GM18870 (cell line): ENCODE data around the gene ANKRD26.
A peak's percentile ranks its signal among the peaks of the same experiment; 100 is the strongest.
"Not testable (repeated sequence)": the region's sequence is repeated elsewhere in the genome, so short reads cannot be mapped to it uniquely, and the experiment has no call there.

Source experiments
- ATAC-seq: cut with Tn5 transposase; IDR thresholded peaks from one replicate; pipeline ENCODE4 v1.9.1; 2021; ENCODE audit warnings: moderate library complexity; ENCODE audit not compliant: unreplicated experiment

ANKRD26 gene

DNA sequence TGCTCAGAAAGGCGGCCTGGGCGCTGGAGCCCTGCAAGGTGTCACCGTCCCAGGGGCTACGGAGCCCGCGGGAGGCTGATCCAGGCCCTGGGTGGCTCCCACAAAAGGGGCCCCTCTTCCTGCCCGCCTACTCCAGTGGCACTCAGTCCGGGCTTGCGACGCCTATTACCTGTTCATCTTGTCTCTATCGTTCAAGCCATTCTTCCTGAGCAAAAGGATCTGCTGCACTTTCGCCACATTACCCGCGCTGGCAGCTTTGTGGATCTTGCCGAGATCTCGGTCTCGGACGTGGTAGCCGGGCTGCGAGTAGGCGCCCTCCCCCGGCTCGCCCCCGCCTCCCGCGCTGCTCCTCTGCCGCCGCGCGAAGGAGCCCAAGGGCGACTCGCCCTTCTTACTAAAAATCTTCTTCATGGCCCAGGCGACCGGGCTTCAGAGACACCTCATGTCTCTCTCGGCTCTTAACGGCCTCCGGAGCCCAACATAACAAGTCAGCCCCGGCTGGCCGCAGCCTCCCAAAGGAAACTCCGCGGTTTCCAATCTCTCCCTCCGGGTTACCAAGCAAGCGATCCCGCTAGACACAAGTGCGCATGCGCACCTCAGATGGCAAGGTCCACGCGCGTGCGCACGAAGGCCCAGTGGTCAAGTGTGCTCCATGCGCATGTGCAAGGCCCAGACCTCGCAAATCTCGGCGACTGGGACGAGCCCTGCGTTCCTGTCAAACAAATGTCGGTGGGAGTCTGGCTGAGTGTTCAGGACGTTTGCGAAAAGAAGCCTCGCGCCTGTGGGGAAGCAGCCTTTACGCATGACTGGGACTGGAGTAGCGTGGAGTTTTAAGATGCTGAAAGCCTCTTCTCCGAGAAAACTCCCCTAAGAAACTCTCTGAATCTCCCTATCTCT, at the start of gene ANKRD26:
ANKRD26 (minus strand) TSS at position 579 of the 897 bp plus-strand sequence; CDS start at position 411, 168 bp downstream.
- ATAC-seq = peak; percentile 73

GRCh38 chr10:27147701-27148100, 47.4 kb upstream of the ANKRD26 start:
- no peak for ATAC-seq

GRCh38 chr10:27145937-27146336, 45.6 kb upstream of the ANKRD26 start:
- ATAC-seq = no peak

DNA sequence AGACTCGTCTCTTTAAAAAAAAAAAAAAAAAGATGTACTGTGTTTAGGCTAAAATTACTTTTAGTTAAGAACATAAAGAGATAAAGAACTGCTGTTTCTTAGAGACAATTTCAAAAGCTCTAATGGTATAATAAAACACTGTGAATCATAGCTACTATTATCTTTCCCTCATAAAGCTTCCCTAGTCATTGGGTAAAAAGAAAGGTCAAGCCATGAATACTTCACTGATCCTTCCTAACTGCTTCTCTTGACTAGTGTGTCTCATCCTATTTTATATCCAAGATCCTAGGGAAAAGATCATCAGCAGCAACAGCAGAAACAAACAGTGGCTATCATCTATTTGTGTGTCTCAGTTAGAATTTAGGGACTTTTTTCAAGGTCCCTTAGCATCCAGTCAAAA, 43.4 kb upstream of the ANKRD26 start:
- ATAC-seq = no peak

- no peak for ATAC-seq
Measured at GRCh38 chr10:27138277-27138676, 38.0 kb upstream of the ANKRD26 start.

DNA sequence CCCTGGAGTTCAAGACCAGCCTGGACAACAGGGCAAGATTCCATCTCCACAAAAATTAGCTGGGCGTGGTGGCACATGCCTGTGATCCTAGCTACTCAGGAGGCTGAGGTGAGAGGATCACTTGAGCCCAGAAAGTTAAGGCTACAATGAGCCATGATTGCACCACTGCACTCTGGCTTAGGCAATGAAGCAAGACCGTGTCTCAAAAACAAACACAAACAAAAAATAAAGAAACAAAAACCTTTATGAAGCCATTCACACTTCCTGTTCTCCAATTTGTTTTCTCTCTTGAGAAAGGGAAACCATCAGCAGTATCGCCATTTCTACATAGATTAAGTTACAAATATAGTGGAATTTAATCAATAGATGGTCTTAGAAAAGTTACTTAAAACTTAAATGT, 34.1 kb upstream of the ANKRD26 start:
- ATAC-seq = no peak

GRCh38 chr10:27108165-27108564, 7.9 kb upstream of the ANKRD26 start:
- no peak for ATAC-seq

DNA sequence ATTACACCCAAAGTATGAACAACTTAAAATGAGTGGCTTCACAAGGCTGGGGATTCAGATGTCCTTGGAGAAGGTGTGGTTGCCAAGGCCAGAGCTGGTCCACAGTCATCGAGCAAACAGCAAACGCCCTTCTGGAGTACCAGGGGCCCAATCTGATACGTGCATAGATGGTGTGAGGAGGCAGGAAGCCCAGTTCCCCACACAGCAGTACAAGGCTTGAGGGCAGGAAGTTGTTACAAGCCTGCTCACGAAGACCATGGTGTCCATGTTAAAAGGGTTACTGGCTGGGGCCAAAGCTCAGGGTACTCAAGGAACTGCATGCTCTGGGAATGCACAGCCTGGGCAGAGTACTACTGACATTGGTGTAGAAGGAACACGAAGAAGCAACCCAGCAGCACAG, 4.6 kb upstream of the ANKRD26 start:
- ATAC-seq = no peak

- no peak for ATAC-seq
Measured at GRCh38 chr10:27100813-27101347, 586 bp upstream of the ANKRD26 start.

DNA sequence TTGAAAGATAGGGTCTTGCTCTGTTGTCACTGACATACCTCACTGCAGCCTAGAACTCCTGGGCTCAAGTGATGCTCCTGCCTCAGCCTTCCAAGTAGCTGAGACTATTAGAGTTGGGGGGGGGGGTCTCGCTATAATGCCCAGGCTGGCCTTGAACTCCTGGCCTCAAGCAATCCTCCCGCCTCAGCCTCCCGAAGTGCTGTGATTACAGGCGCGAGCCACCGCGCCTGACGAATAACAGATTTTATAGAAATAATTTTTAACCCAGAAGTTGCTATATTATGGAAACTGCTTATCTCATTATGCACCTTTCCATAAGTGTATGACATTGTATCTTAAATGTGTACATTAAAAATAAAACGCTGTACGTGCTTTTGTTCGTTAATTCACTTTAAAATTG, 846 bp downstream of the ANKRD26 start:
- ATAC-seq = no peak

GRCh38 chr10:27088119-27089044, 11.9 kb downstream of the ANKRD26 start:
- no peak for ATAC-seq

DNA sequence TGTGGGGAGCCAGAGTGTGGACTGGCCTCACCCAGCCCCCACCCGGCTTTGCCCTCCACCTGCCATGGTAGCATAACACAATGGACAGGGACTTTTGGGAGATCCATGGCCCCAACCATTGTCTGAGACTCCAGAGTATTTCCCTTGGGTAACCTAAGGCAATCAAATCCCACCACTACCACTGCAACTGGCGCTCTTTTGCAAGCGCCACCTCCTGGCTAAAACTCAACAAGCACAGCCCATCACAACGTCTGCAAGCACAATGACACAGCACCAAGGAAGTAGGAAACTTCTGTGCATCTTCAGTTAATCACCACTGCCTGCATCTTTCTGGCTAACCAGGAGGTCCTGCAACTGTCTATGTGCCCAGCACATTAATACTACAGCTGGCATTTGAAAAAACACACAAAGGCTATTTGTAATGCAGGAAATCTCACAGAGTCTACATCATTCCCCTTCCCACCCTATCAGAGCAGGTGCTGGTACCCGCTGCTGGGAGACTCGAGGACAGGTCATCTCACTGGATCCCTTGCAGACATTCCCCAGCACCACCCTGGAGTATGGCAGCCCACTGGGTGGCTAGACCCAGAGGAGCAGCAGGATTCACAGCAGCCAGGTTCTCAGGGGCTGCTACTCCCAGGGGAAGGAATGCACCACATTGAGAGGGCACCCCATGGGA, 27.7 kb downstream of the ANKRD26 start:
- no peak for ATAC-seq

- no peak for ATAC-seq
Measured at GRCh38 chr10:27068217-27068891, 31.9 kb downstream of the ANKRD26 start.

DNA sequence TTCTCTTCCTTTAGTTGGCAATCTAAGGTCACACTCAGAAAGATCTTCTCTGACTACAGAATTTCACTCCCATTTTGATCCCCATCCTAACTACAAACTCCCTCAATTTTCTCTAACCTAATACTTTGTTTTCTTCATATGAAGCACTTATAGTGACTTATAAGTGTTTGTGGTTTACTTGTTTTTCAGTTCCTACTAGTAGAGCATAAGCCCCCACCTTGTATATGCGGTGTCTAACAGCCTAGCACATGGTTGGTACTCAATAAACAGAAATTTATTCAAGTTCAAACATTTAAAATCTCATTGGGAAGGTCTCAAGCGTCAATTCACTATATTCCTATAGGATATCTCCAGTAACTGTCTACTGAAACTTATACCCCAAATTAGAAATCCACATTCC, 35.2 kb downstream of the ANKRD26 start:
- ATAC-seq = no peak

- no peak for ATAC-seq
Measured at GRCh38 chr10:27052656-27053055, 47.6 kb downstream of the ANKRD26 start.

GRCh38 chr10:27045247-27045646, 55.0 kb downstream of the ANKRD26 start:
- not testable (repeated sequence) for ATAC-seq

- no peak for ATAC-seq
Measured at GRCh38 chr10:27041196-27041595, 59.1 kb downstream of the ANKRD26 start.

GRCh38 chr10:27038168-27038567, 62.1 kb downstream of the ANKRD26 start:
- no peak for ATAC-seq

DNA sequence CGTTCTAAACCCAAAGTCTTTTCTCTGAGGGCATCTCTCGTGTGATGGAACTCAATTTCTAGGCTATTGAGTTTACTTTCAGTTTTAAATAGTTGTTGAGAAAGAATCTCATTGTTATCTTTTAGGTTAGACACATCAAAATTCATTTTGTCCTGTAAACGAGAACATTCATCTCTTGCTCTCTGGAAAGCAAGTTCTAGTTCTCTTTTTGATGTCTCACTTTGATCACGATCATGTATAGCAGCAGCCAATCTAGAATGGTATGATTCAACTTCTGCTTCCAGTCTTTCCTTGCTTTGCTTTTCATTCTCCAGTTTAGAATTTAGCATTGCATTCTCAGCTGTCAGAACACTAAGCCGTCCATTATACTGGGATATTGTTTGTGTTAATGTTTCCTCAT, 65.1 kb downstream of the ANKRD26 start:
- ATAC-seq = no peak

DNA sequence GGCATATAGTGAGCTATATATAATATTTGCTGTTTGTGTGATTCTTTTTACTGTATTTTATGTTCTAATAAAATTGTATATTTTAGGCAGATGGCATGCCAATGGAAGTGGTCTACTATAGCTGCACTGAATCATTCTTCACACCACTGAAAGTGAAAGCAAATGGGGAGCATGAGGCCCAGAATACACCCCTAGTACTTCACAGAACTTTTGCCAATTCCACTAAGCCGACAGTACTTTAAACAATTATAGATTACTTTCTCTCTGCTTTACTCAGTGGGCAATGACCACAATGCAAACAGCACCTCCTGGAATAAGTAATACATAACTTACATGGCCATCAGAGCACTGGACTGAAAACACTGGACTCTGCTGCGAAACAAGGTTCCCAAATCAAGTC, 70.2 kb downstream of the ANKRD26 start:
- ATAC-seq = no peak
